Retinal pigment epithelial cell (primary cell): ENCODE measurements around the gene ARSB.
"Not testable (repeated sequence)": the region's sequence is repeated elsewhere in the genome, so short reads cannot be mapped to it uniquely, and the experiment has no call there.

Source experiments
- DNase-seq: peaks from one replicate; pipeline ENCODE4 v3.0.0-alpha.2; 2010; ENCODE audit warnings: low read depth
- H3K4me3 ChIP-seq: 2 replicates; pipeline ENCODE4 v1.5.1; 2011; ENCODE audit warnings: mild to moderate bottlenecking, low read length, control low read depth, moderate library complexity
- CTCF ChIP-seq: conservative IDR thresholded peaks from 2 replicates; pipeline ENCODE4 v1.5.1; 2011; ENCODE audit warnings: low read depth, low read length, control low read depth, inconsistent platforms

ARSB gene

GRCh38 chr5:78734094-78734845 lies 250.8 kb downstream of the ARSB start:
- no peak for DNase-seq
- H3K4me3 ChIP-seq = no peak overlapping the region
- no peak for TF ChIP-seq CTCF

- not testable (repeated sequence) for H3K4me3 ChIP-seq
Observed at GRCh38 chr5:78732721-78733120, 252.4 kb downstream of the ARSB start.

GRCh38 chr5:78731884-78732283 lies 253.2 kb downstream of the ARSB start:
- no peak overlapping the region for H3K4me3 ChIP-seq
- no peak for TF ChIP-seq CTCF
- DNase-seq = no peak

More at GRCh38 chr5:78732721-78733120, 252.4 kb downstream of the ARSB start:
- DNase-seq = not testable (repeated sequence)

- DNase-seq = no peak
- no peak for TF ChIP-seq CTCF
- no peak overlapping the region for H3K4me3 ChIP-seq
Observed at GRCh38 chr5:78730300-78731094, 254.6 kb downstream of the ARSB start.

GRCh38 chr5:78727786-78728761 lies 257.0 kb downstream of the ARSB start:
- DNase-seq = no peak
- no peak overlapping the region for H3K4me3 ChIP-seq
- no peak for TF ChIP-seq CTCF
